GM12873 (cell line): Measurements from ENCODE around the gene WDFY4.

ENCODE experiments used
- TF ChIP-seq, protein P1 (sequence below): IDR thresholded peaks from 2 replicates; pipeline ENCODE4 v1.5.1; 2012; ENCODE audit warnings: low read depth, mild to moderate bottlenecking, moderate library complexity, low read length, control low read depth; ENCODE audit not compliant: insufficient read depth; ENCODE audit errors: missing control alignments

The WDFY4 gene

DNA sequence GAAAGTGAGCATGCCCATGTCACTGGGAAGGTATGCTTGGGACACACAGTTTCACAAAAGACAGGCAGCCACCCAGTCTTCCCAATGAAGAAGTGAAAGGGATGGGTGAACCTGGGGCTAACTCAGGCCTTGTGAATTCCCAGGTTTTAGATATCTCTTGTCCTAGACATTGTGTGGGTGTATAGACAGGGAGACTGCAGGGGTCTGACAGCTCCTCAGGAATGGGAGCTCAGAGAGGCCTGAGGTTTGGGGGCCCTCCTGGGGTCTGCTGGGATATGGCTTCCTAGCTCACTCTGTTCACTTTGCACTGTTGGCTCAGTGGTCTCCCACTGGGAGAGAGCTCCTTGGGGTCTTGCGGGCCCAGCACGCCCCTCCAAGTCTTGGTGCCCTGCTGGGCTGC, 47.0 kb downstream of the WDFY4 start:
- TF ChIP-seq, protein P1, sequence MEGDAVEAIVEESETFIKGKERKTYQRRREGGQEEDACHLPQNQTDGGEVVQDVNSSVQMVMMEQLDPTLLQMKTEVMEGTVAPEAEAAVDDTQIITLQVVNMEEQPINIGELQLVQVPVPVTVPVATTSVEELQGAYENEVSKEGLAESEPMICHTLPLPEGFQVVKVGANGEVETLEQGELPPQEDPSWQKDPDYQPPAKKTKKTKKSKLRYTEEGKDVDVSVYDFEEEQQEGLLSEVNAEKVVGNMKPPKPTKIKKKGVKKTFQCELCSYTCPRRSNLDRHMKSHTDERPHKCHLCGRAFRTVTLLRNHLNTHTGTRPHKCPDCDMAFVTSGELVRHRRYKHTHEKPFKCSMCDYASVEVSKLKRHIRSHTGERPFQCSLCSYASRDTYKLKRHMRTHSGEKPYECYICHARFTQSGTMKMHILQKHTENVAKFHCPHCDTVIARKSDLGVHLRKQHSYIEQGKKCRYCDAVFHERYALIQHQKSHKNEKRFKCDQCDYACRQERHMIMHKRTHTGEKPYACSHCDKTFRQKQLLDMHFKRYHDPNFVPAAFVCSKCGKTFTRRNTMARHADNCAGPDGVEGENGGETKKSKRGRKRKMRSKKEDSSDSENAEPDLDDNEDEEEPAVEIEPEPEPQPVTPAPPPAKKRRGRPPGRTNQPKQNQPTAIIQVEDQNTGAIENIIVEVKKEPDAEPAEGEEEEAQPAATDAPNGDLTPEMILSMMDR, result no peak

DNA sequence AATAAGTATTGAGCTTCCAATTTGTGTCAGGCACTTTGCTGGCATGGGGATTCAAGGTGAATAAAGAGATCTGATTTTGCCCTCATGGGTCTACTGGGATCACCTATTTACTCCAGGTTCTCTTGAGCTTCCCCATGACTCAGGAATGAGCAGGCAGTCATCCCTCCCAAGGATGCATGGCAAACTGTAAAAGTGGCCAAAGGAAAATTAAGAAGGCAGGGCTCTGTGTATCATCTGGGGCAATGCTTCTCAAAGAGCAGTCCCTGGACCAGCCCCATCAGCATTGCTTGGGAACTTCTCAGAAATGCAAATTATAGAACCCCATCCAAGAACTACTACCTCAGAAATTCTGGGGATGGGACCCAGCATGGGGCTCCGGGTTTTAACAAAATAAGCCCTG, 48.7 kb downstream of the WDFY4 start:
- TF ChIP-seq, protein P1, result no peak

DNA sequence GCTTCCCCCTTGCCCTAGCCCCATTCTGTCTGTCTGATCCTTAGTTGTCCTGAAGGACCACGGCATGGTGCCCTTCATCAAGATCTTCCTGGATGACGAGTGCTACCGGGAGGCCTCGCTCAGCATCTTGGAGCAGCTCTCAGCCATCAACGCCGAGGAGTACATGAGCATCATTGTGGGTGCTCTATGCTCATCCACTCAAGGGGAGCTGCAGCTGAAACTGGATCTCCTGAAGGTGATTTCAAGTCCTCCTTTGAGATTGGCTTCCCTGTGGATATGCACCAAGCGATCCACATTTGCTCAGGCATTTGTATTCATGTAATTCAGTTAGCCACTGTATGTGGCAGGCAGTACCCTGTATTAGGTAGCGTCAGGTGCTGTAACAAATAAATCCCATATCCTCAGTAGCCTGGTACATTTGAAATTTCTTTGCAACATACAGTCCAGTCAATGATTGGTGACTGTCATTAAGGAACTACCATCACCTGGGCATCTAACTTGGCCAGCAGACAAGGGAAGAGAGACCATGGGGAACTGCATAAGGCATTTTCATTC, 51.2 kb downstream of the WDFY4 start:
- TF ChIP-seq, protein P1, result no peak

DNA sequence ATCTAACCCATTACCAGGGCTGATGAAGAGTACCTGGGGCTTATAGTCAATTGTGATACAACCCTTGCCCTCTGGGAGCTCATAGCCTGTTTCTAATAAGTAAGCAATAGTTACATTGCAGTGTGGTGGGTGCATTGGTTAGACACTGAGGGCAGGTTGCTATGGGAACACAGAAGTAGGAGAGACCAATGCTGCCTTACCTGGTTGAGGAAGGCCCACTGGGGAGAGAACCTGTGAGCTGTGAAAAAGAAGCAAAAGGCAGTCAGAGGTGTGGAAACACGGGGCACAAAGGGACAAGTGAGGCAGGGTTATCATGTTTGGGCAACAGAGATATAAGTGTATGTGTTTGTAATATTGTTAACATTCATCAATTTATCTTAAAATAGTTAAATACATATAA, 51.9 kb downstream of the WDFY4 start:
- TF ChIP-seq, protein P1, result no peak

DNA sequence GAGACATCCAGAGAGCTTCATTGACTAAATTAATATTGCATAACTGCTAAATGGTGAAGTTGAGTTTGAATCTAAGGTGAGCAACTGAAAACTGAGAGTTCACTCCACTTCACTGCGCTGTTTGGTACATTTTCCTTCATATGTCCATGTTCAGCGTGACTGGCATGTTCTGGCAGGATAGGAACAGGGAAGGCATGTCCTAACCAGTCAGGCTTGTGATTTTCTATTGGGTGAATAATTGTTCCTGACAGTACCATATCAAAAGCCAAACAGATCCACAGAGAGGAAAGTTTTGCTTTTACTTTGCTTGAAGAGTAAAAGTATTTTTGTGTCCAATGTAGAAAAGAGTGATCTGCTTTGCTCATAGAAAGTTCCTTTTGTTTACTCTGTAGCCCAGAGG, 53.2 kb downstream of the WDFY4 start:
- TF ChIP-seq, protein P1, result no peak

DNA sequence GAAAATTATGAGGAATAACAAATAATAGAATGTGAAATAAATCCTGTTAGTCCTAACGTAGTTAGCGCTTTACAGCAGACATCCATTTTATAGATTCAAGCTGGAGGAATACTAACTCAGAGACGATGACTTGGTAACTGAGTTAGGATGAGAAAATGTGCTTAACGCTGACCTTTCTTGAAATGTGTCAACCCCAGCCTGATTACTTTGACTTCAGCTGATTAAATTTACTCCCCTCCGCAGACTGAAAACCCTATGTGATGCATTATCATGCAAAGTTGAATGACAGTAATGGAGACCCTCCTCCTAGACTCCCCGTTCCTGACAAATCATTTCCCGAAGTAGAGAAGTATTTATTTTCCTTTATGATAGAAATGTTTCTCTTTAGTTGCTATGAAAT, 54.5 kb downstream of the WDFY4 start:
- TF ChIP-seq, protein P1, result no peak

DNA sequence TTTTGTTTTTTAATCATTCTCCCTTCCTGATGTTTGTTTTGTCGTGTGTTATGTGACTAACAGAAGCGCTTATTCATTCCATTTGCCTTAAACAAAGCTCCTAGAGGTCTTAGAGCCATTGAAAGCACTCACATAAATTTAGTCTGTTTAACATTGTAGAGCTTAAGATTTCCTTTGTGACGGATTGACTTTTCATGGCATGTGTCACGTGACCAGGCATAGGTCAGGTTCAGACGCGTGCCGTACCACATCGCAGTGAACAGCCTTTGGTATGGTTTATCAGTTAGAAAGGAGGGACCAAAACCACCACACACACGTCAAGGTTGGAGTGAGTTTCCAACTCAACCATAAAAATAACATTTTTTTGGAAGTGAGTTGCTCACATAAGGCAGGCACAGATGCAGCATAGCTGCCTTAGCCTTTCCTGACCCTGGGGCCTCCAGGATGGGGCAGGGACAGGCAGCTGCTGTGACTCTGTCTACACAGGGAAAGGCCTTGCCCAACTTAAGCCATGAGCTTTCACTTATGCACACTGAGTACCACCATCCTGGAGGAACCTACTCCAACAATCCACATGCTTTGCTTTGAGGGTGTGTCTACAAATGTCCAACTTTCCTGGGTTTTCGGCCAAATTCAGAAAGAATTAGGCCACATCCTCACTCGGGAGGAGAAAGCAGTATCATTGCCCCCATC, 55.5 kb downstream of the WDFY4 start:
- TF ChIP-seq, protein P1, result no peak

DNA sequence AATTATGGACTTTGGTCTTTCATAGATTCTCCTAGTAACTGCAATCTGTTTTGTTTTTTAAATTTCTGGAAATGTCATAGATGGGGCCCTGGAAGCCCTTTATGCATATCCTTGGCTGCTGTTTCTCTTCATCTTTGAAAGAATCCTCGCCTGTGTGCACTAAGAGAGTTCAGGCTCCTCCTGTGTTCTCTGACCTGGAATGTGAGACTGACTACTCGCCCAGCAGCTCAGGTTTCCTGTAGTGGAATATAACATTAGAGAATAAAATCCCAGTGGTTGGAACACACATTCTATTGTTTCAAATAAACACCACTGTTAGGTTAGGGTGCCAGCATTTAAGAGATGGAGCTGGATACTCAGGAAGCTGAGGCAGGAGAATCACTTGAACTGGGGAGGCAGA, 56.3 kb downstream of the WDFY4 start:
- TF ChIP-seq, protein P1, result no peak
